GM13976 (cell line): ENCODE results near the gene POMGNT2.

Experiments used
- DNase-seq: peaks from one replicate; pipeline ENCODE4 v3.0.0; 2012; ENCODE audit warnings: low spot score
- in situ Hi-C: fragments of 300-500 bp; cut with MboI; formaldehyde crosslinking; loops from one replicate; pipeline ENCODE4 v1.12.0; 2022; ENCODE audit warnings: low sequenced_read_pairs, mixed read lengths, inconsistent platforms; ENCODE audit not compliant: unreplicated experiment
- TF ChIP-seq, protein P1 (sequence below): IDR thresholded peaks from 2 replicates; pipeline ENCODE4 v1.5.1; 2012; ENCODE audit warnings: borderline replicate concordance, mild to moderate bottlenecking; ENCODE audit not compliant: insufficient read depth; ENCODE audit errors: extremely low read depth, missing control alignments, control extremely low read depth

POMGNT2 gene

DNA sequence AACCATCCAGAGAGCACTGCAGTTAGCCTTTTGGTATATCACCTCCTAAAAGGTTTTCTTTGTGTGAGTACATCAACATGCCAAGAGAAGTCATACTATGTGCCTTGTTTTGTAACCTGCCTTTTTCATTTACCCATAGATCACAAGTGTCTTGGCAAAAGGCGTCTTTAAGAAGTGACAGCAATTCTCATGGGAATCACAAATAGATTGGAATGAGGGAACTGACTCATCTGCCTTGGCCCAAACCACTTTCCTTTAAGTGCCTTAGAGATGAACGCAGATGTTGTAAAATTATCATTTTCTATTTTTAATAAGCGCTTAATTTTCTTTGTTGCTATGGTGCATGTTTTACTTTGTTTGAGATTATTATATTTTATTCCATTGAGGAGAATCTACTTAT is 20.7 kb upstream of the POMGNT2 start:
- TF ChIP-seq, protein P1, sequence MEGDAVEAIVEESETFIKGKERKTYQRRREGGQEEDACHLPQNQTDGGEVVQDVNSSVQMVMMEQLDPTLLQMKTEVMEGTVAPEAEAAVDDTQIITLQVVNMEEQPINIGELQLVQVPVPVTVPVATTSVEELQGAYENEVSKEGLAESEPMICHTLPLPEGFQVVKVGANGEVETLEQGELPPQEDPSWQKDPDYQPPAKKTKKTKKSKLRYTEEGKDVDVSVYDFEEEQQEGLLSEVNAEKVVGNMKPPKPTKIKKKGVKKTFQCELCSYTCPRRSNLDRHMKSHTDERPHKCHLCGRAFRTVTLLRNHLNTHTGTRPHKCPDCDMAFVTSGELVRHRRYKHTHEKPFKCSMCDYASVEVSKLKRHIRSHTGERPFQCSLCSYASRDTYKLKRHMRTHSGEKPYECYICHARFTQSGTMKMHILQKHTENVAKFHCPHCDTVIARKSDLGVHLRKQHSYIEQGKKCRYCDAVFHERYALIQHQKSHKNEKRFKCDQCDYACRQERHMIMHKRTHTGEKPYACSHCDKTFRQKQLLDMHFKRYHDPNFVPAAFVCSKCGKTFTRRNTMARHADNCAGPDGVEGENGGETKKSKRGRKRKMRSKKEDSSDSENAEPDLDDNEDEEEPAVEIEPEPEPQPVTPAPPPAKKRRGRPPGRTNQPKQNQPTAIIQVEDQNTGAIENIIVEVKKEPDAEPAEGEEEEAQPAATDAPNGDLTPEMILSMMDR: no peak
- no peak for DNase-seq
- in situ Hi-C loops: no loop called here

DNA sequence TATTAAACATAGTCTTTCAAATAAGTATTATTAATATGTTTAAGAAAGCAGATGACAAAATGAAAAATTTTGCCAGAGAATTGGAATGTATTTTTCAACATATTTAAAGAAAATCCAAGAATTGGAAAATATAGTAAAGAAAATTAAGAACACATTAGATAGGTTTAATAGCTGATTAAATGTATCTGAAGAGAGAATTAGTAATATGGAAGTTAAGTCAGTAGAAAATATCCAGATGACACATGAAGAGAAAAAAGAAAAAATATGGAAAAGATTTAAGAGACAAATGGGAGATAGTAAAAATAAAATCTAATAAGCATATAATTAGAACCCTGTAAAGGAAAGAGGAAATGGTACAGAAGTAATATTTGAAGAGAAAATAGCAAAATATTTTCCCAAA is 18.0 kb upstream of the POMGNT2 start:
- in situ Hi-C loops: no loop called here
- TF ChIP-seq, protein P1: no peak
- no peak for DNase-seq

DNA sequence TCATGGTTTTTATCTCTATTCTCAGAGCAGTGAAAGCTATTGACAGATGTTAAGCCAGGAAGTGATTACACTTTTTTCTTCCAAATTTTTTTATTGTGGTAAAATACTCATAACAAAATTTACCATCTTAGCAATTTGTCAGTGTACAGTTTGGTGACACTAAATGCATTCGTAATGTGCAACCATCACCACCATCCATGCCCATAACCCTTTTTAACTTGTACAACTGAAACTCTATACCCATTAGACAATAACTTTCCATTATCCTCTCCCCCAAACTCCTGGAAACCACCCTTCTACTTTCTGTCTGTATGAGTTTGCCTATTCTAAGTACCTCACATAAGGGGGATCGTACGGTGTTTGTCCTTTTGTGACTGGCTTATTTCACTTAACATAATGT is 15.1 kb upstream of the POMGNT2 start:
- TF ChIP-seq, protein P1: no peak
- DNase-seq: no peak
- in situ Hi-C loops: no loop called here

DNA sequence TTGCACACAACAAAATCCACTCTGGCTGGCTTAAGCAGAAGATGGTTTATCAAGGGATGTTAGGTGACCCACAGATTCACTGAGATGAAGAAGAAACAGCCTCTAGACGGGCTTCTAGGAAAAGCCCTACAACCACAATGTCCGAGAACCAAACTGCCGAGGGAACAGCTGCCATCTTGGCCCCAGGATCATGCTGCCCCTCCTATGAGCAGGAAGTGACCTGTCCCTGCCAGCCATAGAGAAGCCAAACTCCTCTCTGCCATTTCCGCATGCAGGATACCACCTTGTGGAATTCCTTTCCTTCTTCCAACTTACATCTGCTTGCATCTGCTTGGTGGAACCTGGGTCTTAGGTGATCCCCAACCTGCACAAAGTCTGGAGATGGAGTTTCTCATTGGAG is 11.4 kb upstream of the POMGNT2 start:
- in situ Hi-C loops: no loop called here
- TF ChIP-seq, protein P1: no peak

DNA sequence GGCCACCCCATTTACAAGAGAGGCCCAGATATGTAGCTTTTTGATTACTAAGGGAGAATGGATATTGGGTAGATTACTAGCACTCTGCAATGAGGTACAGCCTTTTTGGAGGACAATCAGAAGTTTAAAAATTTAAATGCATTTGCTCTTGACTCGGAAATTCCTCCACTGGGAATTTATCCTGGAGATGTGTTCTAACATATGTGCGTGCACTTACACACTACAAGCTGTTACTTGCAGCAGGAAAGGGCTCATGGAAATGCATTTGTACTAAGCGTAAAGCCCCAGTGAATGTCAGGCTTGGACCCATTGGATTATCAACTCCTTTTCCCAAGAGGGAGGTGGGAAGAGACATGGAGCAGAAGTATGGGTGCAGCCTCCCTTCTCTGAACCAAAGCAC is 7.8 kb upstream of the POMGNT2 start:
- in situ Hi-C loops: no loop called here
- DNase-seq: no peak
- TF ChIP-seq, protein P1: no peak

More for the DNA sequence above, 11.4 kb upstream of the POMGNT2 start:
- no peak for DNase-seq

DNA sequence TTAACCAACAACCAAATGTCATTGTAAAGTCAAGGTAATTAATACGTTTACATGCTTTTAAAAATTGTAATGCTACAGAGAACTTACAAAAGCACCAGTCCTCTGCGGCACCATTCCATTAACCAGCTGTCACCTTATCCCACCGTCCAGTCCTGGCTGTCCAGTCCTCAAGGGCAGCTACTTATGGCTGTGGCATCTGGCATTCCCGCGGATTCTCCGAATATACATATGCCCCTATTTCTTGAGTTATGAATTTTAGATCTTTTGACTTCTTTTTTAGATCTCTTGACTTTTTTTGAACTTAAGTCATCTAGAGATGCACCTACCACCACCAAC is 382 bp upstream of the POMGNT2 start:
- in situ Hi-C loops: no loop called here

More for the DNA sequence above, 382 bp upstream of the POMGNT2 start:
- TF ChIP-seq, protein P1: no peak
- DNase-seq: no peak
